ENCODE data around the gene FBXL17.

DNA sequence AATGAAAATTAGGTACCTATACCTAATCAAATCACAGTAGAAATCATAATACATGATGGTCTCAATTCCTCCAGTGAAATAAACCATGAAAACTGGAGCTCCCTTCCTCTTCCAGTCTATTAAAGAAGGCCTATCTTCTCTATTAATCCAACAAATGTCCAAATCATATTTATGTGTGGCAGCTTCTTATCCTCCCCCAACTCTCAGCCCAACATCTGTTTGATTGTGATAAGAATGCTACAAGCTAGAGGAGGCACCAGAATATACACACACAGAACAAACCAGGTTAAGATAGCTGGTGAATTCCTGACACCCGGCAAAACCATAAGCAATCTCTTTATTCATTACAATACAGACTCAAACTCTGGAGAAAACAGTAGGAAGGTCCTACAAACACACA lies 110.8 kb downstream of the FBXL17 start:
- TF ChIP-seq, protein P1, sequence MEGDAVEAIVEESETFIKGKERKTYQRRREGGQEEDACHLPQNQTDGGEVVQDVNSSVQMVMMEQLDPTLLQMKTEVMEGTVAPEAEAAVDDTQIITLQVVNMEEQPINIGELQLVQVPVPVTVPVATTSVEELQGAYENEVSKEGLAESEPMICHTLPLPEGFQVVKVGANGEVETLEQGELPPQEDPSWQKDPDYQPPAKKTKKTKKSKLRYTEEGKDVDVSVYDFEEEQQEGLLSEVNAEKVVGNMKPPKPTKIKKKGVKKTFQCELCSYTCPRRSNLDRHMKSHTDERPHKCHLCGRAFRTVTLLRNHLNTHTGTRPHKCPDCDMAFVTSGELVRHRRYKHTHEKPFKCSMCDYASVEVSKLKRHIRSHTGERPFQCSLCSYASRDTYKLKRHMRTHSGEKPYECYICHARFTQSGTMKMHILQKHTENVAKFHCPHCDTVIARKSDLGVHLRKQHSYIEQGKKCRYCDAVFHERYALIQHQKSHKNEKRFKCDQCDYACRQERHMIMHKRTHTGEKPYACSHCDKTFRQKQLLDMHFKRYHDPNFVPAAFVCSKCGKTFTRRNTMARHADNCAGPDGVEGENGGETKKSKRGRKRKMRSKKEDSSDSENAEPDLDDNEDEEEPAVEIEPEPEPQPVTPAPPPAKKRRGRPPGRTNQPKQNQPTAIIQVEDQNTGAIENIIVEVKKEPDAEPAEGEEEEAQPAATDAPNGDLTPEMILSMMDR (tag by site-specific recombination; IDR thresholded peaks at IDR 0.05) = no peak
- TF ChIP-seq ZNF274 (IDR thresholded peaks at IDR 0.05; ENCODE audit: low read length) = no peak
- no peak for TF ChIP-seq ZNF274 (tag by site-specific recombination; IDR thresholded peaks at IDR 0.05; ENCODE audit: borderline replicate concordance)
- TF ChIP-seq ZNF654 (tag by site-specific recombination; IDR thresholded peaks at IDR 0.05; ENCODE audit: low read depth) = no peak
- TF ChIP-seq ZNF416 (tag by site-specific recombination; IDR thresholded peaks at IDR 0.05) = no peak
- TF ChIP-seq, protein P2, sequence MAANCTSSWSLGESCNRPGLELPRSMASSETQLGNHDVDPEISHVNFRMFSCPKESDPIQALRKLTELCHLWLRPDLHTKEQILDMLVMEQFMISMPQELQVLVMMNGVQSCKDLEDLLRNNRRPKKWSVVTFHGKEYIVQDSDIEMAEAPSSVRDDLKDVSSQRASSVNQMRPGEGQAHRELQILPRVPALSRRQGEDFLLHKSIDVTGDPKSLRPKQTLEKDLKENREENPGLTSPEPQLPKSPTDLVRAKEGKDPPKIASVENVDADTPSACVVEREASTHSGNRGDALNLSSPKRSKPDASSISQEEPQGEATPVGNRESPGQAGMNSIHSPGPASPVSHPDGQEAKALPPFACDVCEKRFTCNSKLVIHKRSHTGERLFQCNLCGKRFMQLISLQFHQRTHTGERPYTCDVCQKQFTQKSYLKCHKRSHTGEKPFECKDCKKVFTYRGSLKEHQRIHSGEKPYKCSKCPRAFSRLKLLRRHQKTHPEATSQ (tag by site-specific recombination; IDR thresholded peaks at IDR 0.05) = no peak
